Gastroesophageal sphincter (tissue), 3 donors: ENCODE results near the gene VWCE.
"Not testable (repeated sequence)": the region's sequence is repeated elsewhere in the genome, so short reads cannot be mapped to it uniquely, and the experiment has no call there.

Source experiments
- POLR2A ChIP-seq, 2 donors: fragments of 450-650 bp; IDR thresholded peaks; one replicate each; pipeline ENCODE4 v1.6.1; 2017; ENCODE audit warnings: antibody characterized with exemption in 2 of 2, mild to moderate bottlenecking in 2 of 2, moderate library complexity in 1 of 2
- TF ChIP-seq, protein P1 (sequence below), 4 experiments: fragments of 200-600 bp in 2 of 4; fragments of 450-650 bp in 2 of 4; sonication (generic) in 1 of 4; IDR thresholded peaks; one replicate each; pipeline ENCODE4 v1.5.1; 2017 to 2019; ENCODE audit warnings: antibody characterized with exemption in 4 of 4, mild to moderate bottlenecking in 2 of 4, moderate library complexity in 2 of 4

DNA sequence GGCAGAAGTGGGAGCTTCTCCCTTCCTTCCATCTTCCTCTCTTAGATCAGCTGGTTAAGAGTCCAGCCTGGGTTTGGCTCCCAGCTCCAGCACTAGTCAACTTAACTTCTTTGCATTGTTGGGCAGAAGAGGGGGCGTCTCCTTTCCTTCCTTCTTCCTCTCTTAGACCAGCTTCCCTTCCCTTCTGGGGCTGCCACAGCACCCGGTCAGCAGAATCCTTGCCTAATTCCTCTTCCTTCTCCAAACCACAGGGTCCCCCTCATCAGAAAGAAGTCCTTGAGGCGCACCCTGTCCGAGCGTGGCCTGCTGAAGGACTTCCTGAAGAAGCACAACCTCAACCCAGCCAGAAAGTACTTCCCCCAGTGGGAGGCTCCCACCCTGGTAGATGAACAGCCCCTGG, 72.4 kb downstream of the VWCE start:
- not testable (repeated sequence) for TF ChIP-seq POLR2A (IDR thresholded peaks at IDR 0.05)
- TF ChIP-seq, protein P1, sequence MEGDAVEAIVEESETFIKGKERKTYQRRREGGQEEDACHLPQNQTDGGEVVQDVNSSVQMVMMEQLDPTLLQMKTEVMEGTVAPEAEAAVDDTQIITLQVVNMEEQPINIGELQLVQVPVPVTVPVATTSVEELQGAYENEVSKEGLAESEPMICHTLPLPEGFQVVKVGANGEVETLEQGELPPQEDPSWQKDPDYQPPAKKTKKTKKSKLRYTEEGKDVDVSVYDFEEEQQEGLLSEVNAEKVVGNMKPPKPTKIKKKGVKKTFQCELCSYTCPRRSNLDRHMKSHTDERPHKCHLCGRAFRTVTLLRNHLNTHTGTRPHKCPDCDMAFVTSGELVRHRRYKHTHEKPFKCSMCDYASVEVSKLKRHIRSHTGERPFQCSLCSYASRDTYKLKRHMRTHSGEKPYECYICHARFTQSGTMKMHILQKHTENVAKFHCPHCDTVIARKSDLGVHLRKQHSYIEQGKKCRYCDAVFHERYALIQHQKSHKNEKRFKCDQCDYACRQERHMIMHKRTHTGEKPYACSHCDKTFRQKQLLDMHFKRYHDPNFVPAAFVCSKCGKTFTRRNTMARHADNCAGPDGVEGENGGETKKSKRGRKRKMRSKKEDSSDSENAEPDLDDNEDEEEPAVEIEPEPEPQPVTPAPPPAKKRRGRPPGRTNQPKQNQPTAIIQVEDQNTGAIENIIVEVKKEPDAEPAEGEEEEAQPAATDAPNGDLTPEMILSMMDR (IDR thresholded peaks at IDR 0.05) = not testable (repeated sequence)
